Measurements from ENCODE around the gene VAV2. TPM values are rescaled to one million over a fixed set of nuclear protein-coding genes. Genes with fewer than 3 reads are reported as not detected.

The VAV2 gene
- total and polyA plus RNA-seq, 4 donors, result 13.0 to 28.2 (median 16.3) TPM

GRCh38 chr9:133996531-133997520 lies 4.7 kb upstream of the VAV2 start:
- Histone ChIP-seq H3K4me3 (no peak overlapping the region), H3K36me3 (ENCODE audit: control insufficient read depth in 4 of 4, insufficient read depth in 4 of 4, low read length in 4 of 4) (no peaks in the 10 kb centered on the region), H3K9ac (ENCODE audit: insufficient read depth in 1 of 2, low read length in 2 of 2) (no peak overlapping the region), H3K27ac (ENCODE audit: low read depth in 1 of 2, low read length in 1 of 2) (no peak overlapping the region), H3K9me3 (ENCODE audit: control insufficient read depth in 4 of 4, insufficient read depth in 3 of 4, low read length in 3 of 4) (no peaks in the 10 kb centered on the region), H3K4me1 (ENCODE audit: control insufficient read depth in 5 of 5, insufficient read depth in 5 of 5, low read length in 5 of 5) (peaks cover 0 to 29% (median 5%) of the 10 kb centered on the region in 5 donors), H3K27me3 (ENCODE audit: control insufficient read depth in 3 of 3, insufficient read depth in 3 of 3, low read length in 2 of 3) (no peaks in the 10 kb centered on the region)
- no peak for TF ChIP-seq CTCF (IDR thresholded peaks at IDR 0.05; ENCODE audit: control extremely low read depth, extremely low read depth)
- no peak for ATAC-seq (ENCODE audit: insufficient read depth, low FRiP score)
- DNase-seq, result no peak
- WGBS, 2 donors, result 62 to 64% methylated on average over 24 of the region's 24 CpGs

DNA sequence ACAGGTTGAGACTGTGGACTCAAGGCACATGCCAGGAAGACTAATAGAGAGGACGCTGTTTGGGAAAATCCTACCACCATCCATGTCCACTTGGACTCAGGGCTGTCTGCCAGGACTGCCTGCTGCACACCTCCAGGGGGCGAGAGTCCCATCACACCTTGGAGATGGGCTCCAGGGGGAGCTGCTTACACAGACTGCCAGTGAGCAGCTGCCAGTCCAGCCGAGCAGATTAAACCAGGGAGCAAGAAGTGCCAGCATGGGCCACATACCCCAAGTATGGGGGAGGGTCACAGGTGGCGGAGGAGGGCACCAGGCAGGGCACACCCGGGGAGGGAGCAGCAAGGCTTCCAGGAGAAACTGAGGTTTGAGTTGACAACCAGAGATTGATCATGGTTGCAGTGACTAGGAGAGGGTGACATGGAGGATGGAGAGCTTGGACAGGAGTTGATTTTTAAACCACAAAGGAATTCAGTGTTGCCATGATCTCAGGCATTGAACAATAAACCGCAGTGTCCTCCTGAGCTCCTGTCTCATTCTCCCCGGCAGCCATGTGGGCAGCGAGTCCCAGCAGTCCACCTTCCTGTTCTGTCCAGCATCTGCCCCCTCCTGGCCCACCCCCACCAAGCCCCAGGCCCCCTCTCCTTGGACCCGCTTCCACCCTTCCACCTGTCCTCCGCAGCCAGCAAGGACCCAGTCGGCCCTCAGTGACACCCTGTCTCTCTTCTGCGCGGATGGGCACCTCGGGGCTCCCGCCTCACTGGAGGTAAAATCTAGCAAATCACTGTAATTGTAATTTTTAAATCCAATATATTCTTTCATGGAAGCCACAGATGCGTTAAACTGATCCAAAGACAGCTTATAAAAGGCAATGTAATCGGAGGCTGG lies 3.1 kb upstream of the VAV2 start:
- Histone ChIP-seq H3K4me3 (no peak overlapping the region), H3K36me3 (ENCODE audit: control insufficient read depth in 4 of 4, insufficient read depth in 4 of 4, low read length in 4 of 4) (no peaks in the 10 kb centered on the region), H3K27ac (ENCODE audit: low read depth in 1 of 2, low read length in 1 of 2) (no peak overlapping the region), H3K4me1 (ENCODE audit: control insufficient read depth in 5 of 5, insufficient read depth in 5 of 5, low read length in 5 of 5) (peaks cover 0 to 34% (median 10%) of the 10 kb centered on the region in 5 donors), H3K9ac (ENCODE audit: insufficient read depth in 1 of 2, low read length in 2 of 2) (no peak overlapping the region), H3K9me3 (ENCODE audit: control insufficient read depth in 4 of 4, insufficient read depth in 3 of 4, low read length in 3 of 4) (no peaks in the 10 kb centered on the region), H3K27me3 (ENCODE audit: control insufficient read depth in 3 of 3, insufficient read depth in 3 of 3, low read length in 2 of 3) (no peaks in the 10 kb centered on the region)
- ATAC-seq (ENCODE audit: insufficient read depth, low FRiP score) (no peak), DNase-seq (no peak)
- TF ChIP-seq CTCF (IDR thresholded peaks at IDR 0.05; ENCODE audit: control extremely low read depth, extremely low read depth), result no peak
- WGBS, 2 donors, result 68 to 79% methylated on average over 17 of the region's 17 CpGs

GRCh38 chr9:133994353-133995011 lies 2.4 kb upstream of the VAV2 start:
- Histone ChIP-seq H3K4me3 (no peak overlapping the region), H3K9ac (ENCODE audit: insufficient read depth in 1 of 2, low read length in 2 of 2) (no peak overlapping the region), H3K9me3 (ENCODE audit: control insufficient read depth in 4 of 4, insufficient read depth in 3 of 4, low read length in 3 of 4) (no peaks in the 10 kb centered on the region), H3K27me3 (ENCODE audit: control insufficient read depth in 3 of 3, insufficient read depth in 3 of 3, low read length in 2 of 3) (no peaks in the 10 kb centered on the region), H3K4me1 (ENCODE audit: control insufficient read depth in 5 of 5, insufficient read depth in 5 of 5, low read length in 5 of 5) (peaks cover 0 to 34% (median 15%) of the 10 kb centered on the region in 5 donors), H3K36me3 (ENCODE audit: control insufficient read depth in 4 of 4, insufficient read depth in 4 of 4, low read length in 4 of 4) (no peaks in the 10 kb centered on the region), H3K27ac (ENCODE audit: low read depth in 1 of 2, low read length in 1 of 2) (no peak overlapping the region)
- ATAC-seq (ENCODE audit: insufficient read depth, low FRiP score) (peak; percentile 44), DNase-seq (peak; percentile 77 to 84 (median 77))
- 8 to 10% methylated on average over 11 of the region's 11 CpGs for WGBS, 2 donors
- peak; percentile 94 for TF ChIP-seq CTCF (IDR thresholded peaks at IDR 0.05; ENCODE audit: control extremely low read depth, extremely low read depth)
